Adrenal gland (tissue), 12 donors: Measurements from ENCODE around the gene NPVF. TPM values are rescaled to one million over a fixed set of nuclear protein-coding genes. Genes with fewer than 3 reads are reported as not detected.

Experiments
- DNase-seq, 7 donors: peaks; one replicate each; pipeline ENCODE4 v3.0.0-alpha.2; 2019 to 2020
- H3K27ac ChIP-seq, 5 donors: fragments of 200-600 bp; sonication (generic) in 4 of 5; 1 replicate in 3 of 5; 2 replicates in 2 of 5; pipeline versions ENCODE4 v1.5.1 to v1.8.0; 2016 to 2020; ENCODE audit warnings: mild to moderate bottlenecking in 1 of 5
- H3K27me3 ChIP-seq: fragments of 200-600 bp; 2 replicates; pipeline ENCODE4 v1.8.0; 2021
- H3K36me3 ChIP-seq, 2 donors: fragments of 200-600 bp; replicated peaks in 1 of 2; 1 replicate in 1 of 2; 2 replicates in 1 of 2; pipeline versions ENCODE4 v1.5.1 to v1.8.0; 2018 to 2022
- H3K4me1 ChIP-seq, 2 donors: fragments of 200-600 bp; replicated peaks in 1 of 2; 1 replicate in 1 of 2; 2 replicates in 1 of 2; pipeline versions ENCODE4 v1.5.1 to v1.8.0; 2018 to 2021
- H3K4me3 ChIP-seq, 4 donors: fragments of 200-600 bp; sonication (generic) in 3 of 4; one replicate each; pipeline ENCODE4 v1.5.1; 2016 to 2018
- H3K9me3 ChIP-seq, 3 donors: fragments of 200-600 bp; sonication (generic) in 1 of 3; replicated peaks in 1 of 3; 1 replicate in 2 of 3; 2 replicates in 1 of 3; pipeline versions ENCODE4 v1.5.1 to v1.8.0; 2016 to 2021
- CTCF ChIP-seq, 6 experiments: fragments of 450-650 bp in 4 of 6; fragments of 200-600 bp in 2 of 6; sonication (generic) in 1 of 6; IDR thresholded peaks; 1 replicate in 5 of 6; 2 replicates in 1 of 6; pipeline versions ENCODE4 v1.5.1 to v1.8.0; 2016 to 2021; ENCODE audit warnings: antibody characterized with exemption in 6 of 6, mild to moderate bottlenecking in 2 of 6, moderate library complexity in 1 of 6
- POLR2A ChIP-seq, 2 donors: fragments of 450-650 bp; IDR thresholded peaks; one replicate each; pipeline ENCODE4 v1.6.1; 2017; ENCODE audit warnings: antibody characterized with exemption in 2 of 2, mild to moderate bottlenecking in 2 of 2, moderate library complexity in 1 of 2
- WGBS, 4 donors: extraction: QIAGEN DNeasy Blood & Tissue Kit in 2 of 4; methylation state at CpG; one replicate each; pipeline versions ENCODE4 v1.1.5 to v1.1.7; 2013 to 2017; 5-methylcytosine and 5-hydroxymethylcytosine counted together
- intact Hi-C, 2 donors: fragments of 100-400 bp; cut with DNase I; formaldehyde crosslinking; loops; one replicate each; pipeline versions ENCODE4 v1.14.1 to v1.15.0; 2022 to 2023
- polyA plus RNA-seq, 3 donors: library from polyadenylated mRNA; stranded (reverse); fragments of 200-250 nt in 2 of 3; fragments of 350-450 nt in 1 of 3; fragmentation: Illumina TruSeq in 1 of 3; extraction: RNeasy Lipid Tissue Mini Kit (QIAGEN cat#74804) in 1 of 3; gene quantifications; one replicate each; pipeline ENCODE4 v1.2.3, GENCODE V29; 2013 to 2014
- total RNA-seq, 9 donors: library from RNA; depleted of rRNA in 4 of 9; stranded (reverse); fragments of >200 nt in 4 of 9; fragments of 120-200 nt in 1 of 9; fragmentation: NEBNext Ultra II Directional in 1 of 9; extraction: Animal tissue kit (Norgen Biotek cat#: 25700) in 1 of 9; gene quantifications; one replicate each; pipeline versions ENCODE4 v1.1.0 to v1.2.4, GENCODE V29; 2013 to 2023
- donor health status: healthy with polysubstance abuse.
- donor health status: Bipolar disorder and iron deficiency.
- donor health status: DM: yes; HTN: yes; CAD: no.
- donor health status: DM: no; HTN: no; CAD: no.
- donor health status: DM: no; HTN: no; CAD: no.
- donor health status: DM: yes; HTN: yes; CAD: no.

The NPVF gene
- total and polyA plus RNA-seq, 12 donors: not detected

- H3K4me3 ChIP-seq: no peak overlapping the region
- H3K27me3 ChIP-seq: peaks cover 10% of the 10 kb centered on the region
- no peaks in the 10 kb centered on the region for H3K36me3 ChIP-seq
- H3K4me1 ChIP-seq: no peaks in the 10 kb centered on the region
- intact Hi-C loops: no loop called here
- TF ChIP-seq POLR2A (IDR thresholded peaks at IDR 0.05): no peak
- no peak for TF ChIP-seq CTCF (IDR thresholded peaks at IDR 0.05)
- 58 to 84% (median 81%) methylated on average over 3 of the region's 3 CpGs for WGBS, 4 donors
- no peak for DNase-seq
- no peak overlapping the region for H3K27ac ChIP-seq
- H3K9me3 ChIP-seq: no peaks in the 10 kb centered on the region
These were observed 7.2 kb upstream of the NPVF start for GRCh38 chr7:25235471-25235870.

- Histone ChIP-seq H3K36me3 (no peaks in the 10 kb centered on the region), H3K4me1 (no peaks in the 10 kb centered on the region), H3K4me3 (no peak overlapping the region), H3K27ac (no peak overlapping the region), H3K9me3 (no peaks in the 10 kb centered on the region), H3K27me3 (peaks cover 10% of the 10 kb centered on the region)
- intact Hi-C loops: no loop called here
- 67 to 74% (median 74%) methylated on average over 4 of the region's 4 CpGs for WGBS, 4 donors
- no peak for DNase-seq
- TF ChIP-seq POLR2A (IDR thresholded peaks at IDR 0.05) (no peak), CTCF (IDR thresholded peaks at IDR 0.05) (no peak)
These were observed 6.0 kb upstream of the NPVF start for GRCh38 chr7:25234336-25234735.

GRCh38 chr7:25223206-25223605, 5.1 kb downstream of the NPVF start:
- no peak for TF ChIP-seq POLR2A (IDR thresholded peaks at IDR 0.05)
- TF ChIP-seq CTCF (IDR thresholded peaks at IDR 0.05): no peak
- Histone ChIP-seq H3K9me3 (no peaks in the 10 kb centered on the region), H3K27ac (no peak overlapping the region), H3K4me1 (no peaks in the 10 kb centered on the region), H3K27me3 (no peaks in the 10 kb centered on the region), H3K4me3 (no peak overlapping the region), H3K36me3 (no peaks in the 10 kb centered on the region)
- DNase-seq: no peak
- intact Hi-C loops: no loop called here
- WGBS, 4 donors: 67 to 80% (median 74%) methylated on average over 2 to 3 of the region's 3 CpGs

- no peaks in the 10 kb centered on the region for H3K36me3 ChIP-seq
- no peak overlapping the region for H3K4me3 ChIP-seq
- WGBS, 4 donors: 78 to 90% (median 86%) methylated on average over 5 of the region's 5 CpGs
- no peak overlapping the region for H3K27ac ChIP-seq
- no peak for TF ChIP-seq CTCF (IDR thresholded peaks at IDR 0.05)
- intact Hi-C loops: no loop called here
- H3K9me3 ChIP-seq: no peaks in the 10 kb centered on the region
- no peaks in the 10 kb centered on the region for H3K27me3 ChIP-seq
- H3K4me1 ChIP-seq: no peaks in the 10 kb centered on the region
- no peak for DNase-seq
These were observed 5.6 kb downstream of the NPVF start for GRCh38 chr7:25222666-25223065.
